Suppressor macrophage treated with lipopolysaccharide for 4 hours (primary cell): ENCODE data around the gene CENPM.

Experiments used
- DNase-seq: peaks from one replicate; pipeline ENCODE4 v3.0.0-alpha.2; 2020

Gene CENPM

DNA sequence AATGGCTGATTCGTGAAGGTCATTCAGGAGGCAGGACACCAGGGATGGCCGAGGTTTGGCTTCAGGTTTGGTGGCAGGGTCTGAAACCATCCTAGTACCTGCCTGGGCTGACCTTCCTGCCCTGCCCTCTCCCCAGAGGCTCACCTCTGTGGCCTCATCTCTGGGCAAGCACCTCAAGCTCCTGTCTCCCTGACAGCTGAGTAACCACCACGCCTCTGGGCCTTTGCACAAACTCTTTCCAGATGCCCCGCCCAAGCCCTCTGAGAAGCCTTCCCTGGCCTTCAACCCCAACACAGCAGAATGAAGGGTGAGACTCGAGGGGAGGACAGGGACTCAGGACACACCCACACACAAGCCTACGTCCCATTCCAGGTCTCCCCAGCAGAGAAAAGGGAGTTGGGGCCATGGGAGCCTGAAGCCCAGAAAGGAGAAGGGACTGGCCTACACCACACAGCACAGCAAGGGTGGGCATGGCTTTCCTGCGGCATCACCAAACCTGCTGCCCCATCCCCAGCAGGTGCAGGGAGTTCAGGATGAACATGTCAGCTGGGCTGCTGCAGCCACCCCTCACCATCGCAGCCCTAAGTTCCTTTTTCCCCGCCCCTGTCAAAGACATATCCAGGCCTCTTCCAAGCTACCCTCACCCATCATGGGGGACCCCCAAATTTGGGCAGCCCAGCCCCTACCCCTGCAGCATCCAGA lies 34.5 kb downstream of the CENPM start:
- DNase-seq, result no peak

DNA sequence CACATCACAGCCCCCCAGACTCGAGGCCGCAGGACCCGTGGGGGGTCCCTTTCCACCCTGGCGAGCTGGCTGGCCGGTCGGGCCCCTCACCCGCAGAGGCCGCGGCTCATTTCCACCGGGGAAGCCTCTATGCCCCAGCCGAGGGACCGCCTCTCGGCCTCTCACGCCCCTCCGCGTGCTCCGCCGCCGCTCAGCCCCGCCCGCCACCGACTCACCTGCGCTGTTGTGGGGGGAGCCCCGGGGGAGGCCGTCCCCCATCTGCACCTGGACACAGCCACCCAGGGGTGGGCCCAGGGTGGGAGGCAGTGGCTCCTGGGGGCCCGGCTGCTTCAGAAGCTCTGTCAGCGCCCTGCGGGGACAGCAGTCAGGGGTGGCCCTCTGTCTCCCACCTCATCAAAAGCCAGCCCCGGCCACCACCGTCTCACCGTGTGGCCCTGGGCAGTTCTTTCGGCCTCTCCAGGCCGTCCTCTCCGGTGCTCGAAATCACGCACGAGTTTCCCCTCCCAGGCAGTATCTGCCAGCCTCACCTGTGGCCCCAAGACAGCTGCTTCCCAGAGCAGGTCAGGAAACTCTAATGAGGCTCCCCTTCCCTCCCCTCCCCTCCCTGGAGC lies 35.8 kb downstream of the CENPM start:
- no peak for DNase-seq

GRCh38 chr22:41910050-41911000 lies 36.6 kb downstream of the CENPM start:
- peak; percentile 32 for DNase-seq

DNA sequence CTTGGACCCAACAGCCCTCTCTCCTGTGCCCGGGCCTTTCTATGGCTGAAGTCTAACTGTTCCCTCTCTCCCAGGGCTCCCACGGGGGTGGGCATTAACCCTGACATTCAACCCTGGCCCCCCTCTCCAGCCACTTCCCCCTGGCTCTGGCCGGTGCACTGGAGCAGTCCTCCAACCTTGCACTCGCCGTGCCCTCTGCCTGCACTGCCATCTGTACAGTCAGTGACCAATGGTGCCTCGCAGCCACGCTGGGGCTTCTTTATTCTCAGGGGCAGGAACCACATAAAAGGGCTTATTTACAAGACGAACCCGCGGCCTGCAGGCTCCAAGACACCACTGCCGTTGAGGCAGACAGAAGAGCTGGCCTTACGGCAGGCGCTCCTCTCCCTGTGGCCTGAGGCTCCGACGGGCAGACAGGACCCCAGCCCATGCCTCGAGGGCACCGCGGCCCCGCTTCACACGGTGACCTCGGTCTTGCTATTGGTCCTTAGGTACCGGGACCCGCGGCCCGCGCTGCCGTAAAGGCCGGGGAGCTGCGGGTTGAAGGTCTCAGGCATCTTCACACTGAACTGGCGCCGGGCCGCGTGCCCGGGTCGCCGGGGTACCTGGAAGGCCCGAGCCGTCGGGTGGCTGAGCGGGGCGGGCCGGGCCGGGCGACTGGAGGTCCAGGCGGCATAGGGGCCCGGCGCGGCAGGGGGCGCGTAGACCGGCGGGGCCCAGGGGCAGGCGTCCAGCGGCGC lies 37.5 kb downstream of the CENPM start:
- no peak for DNase-seq

DNA sequence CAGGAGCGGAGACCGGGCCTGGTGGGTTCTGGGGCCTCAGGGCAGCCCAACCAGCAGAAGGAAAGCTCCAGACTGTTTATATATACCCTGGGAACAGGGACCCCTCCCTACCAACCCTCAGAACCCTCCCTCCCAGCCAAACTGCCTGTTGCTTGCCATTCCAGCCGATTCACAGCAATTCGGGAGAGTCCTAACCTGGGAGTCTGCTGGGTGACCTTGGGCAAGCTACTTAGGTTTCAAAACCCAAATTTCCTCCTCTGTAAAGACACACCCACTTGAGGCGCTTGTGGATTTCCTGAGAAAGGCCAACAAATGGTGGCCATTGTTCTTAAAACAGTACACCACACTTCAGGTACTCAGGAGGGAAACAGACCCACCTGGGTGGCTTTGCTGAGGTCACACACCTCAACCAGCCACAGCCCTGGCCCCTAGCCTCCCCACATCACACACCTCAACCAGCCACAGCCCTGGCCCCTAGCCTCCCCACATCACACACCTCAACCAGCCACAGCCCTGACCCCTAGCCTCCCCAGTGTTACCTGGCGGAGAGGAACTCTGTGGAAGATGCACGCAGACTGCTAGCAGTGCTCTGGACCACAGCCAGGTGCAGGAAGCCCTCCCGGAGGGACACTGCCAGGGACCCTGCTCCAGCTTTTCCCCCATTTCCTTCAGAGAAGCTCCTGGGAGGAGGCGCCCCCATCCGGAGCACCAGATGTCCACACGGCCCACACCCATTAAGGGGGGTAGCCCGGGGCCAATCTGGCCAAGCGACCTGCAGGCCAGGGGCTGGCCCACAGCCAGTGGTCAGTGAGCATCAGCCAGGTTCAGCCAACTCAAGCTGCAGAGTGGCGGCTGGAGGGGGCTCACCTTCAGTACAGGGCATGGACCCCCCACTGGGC lies 38.3 kb downstream of the CENPM start:
- no peak for DNase-seq

DNA sequence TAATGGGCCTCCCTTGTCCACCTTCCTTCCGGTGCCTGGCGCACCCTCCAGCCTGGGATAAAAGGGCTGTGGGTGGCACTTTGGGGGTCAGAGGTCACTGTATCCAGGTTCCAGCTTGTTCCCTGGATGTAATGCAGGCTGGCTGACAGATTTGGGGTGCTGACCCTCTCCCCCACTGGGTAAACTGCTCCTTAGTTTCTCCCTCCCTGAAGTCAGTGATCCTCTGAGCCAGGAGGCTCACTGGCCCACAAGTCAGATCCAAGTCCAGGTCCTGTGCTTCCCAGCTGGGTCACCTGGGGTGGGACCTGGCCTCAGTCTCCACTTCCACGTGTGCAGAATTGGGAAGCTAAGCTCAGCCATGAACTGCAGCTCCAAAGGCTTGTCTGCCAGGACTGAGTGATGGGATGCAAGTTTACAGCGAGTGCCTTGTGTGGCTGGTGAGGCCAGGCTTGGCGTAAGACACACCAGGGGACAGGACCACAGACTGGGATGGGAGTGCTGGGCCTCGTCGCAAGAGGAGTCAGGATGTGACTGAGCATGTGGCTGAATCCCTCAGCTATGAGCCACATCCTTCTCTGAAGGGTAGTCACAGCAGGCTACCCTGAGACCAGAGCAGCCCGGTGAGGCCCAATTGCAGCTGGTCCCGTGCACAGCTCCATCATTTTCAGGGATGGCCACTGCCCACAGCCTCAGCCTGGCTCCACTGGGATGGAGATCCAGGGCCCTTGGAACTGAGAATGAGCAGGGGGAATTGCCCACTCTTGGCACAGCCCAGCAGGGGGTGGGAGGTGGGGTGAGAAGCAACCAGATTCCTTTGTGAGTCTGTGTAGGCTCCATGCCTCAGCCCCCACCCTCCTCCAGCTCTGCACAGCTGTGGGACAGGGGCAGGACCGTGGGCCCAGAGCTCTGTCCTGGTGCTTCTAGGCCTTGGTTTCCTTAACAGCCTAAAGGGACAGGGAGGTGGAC lies 39.2 kb downstream of the CENPM start:
- no peak for DNase-seq

GRCh38 chr22:41906822-41907221 lies 40.1 kb downstream of the CENPM start:
- DNase-seq, result no peak

DNA sequence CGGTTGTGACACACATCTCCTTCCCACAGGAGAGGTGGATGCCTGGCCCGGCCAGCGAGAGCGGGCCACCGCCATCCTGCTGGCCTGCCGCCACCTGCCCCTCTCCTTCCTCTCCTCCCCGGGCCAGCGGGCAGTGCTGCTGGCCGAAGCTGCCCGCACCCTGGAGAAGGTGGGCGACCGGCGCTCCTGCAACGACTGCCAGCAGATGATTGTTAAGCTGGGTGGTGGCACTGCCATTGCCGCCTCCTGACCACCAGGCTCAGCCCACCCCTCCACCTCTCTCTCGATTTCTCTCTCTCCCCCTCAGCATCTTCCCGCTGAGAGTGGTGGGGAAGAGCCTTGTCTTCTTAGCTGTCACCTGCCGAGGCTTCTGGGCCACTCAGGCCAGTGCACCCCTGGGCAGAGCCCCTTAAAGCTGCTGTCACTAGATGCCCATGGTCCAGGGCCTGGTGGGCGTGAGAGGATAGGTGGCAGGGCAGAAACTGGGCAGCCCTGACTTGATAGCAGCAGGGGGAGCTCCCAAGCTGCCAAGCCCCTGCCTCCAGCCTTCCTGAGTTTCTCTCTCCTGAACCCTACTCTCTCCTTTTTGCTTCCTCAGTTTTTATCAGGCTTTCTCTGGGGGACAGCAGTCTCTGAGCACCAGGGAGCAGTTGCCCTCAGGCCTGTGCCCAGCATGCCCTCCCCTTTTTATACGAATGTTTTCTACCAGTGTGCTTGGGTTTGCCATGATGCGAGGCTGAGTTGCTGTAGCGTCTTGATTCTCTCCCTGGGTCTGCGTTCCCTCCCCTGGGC lies 41.3 kb downstream of the CENPM start:
- no peak for DNase-seq

GRCh38 chr22:41904450-41905410 lies 42.2 kb downstream of the CENPM start:
- no peak for DNase-seq

DNA sequence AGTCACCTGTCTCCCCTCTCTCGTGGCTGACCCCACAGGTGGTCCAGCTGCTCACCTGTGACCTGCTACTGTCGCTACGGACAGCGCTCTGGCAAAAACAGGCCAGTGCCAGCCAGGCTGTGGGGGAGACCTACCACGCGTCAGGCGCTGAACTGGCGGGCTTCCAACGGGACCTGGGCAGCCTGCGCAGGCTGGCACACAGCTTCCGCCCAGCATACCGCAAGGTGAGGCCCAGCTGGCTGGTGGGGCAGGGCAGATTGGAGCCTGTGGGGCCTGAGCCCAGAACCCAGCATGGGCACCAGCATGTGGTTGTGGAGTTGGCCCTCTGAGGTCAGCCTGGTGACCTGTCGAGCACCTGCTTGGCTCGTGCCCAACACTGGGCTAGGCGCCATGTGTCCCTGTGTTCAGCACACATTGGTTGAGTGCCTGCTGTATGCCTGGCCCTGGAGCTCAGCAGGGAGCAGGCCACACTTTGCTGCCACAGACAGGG lies 44.0 kb downstream of the CENPM start:
- DNase-seq, result no peak

- no peak for DNase-seq
These were observed 44.9 kb downstream of the CENPM start for GRCh38 chr22:41902016-41902415.

DNA sequence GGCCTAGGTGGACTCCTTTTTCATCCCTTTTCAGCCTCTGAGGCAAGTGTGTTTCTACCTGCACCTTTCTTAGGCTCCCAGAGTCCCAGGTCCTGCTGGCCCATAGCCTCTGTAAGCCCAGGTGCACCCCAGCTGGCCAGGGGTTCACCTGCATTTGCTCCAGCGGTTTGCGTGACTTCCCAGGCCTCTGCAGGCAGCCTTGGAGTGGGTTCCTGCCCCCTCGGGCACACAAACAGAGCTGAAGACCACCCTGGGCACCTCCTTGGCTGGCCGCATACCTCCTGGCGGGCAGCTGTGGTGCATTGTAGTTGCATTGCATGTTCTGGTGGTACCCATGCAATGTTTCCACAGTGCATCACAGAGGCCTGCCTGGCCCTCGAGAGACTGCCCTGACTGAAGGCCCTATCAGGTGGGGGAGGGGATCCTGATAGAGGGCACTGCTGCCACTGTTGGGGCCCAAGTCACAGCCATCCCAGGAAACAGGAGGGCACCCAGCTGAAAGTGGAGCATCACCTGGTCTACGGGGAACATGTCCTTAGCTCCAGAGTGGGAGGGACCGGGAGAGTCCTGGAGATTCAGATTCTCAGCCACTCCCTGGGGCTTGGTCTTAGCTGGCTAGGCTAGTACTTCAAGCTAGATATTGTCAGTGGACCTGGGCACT lies 46.2 kb downstream of the CENPM start:
- DNase-seq, result no peak

DNA sequence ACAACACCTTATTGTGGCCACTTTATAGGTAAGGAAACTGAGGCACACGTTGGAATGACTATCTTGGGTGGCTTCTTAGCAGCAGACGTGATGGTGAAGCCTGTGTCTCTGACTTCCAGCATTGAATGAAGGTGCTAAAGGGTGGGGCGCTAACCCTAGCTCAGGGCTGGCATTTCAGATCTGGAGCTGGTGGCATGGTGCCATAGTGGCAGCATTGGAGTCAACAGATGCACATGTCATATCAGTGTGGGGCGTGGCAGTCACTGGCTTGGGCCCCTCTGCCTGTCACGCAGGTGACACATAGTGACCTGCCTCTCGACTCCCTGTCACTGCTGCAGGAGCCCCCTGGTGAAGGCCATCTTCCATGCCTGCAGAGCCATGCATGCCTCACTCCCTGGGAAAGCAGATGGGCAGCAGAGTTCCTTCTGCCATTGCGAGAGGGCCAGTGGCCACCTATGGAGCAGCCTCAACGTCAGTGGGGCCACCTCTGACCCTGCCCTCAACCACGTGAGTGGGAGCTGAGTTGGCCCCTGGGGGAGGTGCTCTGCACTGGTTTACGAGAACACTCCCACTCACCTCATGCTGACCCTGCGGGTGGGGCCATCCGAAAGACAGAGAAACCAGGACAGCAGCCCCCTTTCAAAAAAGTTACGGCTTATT lies 46.8 kb downstream of the CENPM start:
- DNase-seq, result no peak

DNA sequence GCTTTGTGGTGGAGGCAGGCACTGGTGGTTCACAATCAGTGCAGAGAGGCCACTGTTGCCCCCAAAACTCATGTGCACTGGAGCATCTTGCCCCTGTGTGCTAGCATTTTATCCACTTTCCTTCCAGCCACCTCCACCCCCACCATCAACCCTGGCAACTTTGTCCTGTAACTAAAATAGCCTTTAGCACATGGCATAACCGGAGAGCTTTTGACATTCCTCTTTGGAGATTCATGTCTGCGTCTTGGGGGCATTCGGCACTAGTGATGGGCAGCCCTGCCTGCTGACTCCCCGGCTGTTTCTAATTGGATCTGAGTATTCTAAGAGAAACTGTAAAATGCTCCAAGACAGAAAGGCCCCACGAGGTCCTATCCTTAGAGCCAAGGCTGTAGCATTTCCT lies 47.8 kb downstream of the CENPM start:
- no peak for DNase-seq

DNA sequence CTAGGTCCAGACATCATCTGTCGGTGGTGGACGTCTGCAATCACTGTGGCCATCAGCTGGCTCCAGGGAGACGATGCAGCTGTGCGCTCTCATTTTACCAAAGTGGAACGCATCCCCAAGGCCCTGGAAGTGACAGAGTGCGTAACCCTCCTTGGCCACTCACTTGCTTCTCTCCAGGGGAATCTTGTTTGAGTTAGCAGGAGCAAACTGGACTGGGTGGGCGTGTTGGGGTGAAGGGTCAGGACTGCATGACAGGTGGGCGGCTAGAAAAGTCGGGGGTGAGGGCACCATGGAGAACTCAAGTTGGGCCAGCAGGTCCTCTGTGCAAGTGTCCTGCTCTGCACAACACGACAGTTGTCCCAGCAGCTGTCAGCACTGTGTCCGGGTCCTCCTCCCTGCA lies 48.3 kb downstream of the CENPM start:
- no peak for DNase-seq

DNA sequence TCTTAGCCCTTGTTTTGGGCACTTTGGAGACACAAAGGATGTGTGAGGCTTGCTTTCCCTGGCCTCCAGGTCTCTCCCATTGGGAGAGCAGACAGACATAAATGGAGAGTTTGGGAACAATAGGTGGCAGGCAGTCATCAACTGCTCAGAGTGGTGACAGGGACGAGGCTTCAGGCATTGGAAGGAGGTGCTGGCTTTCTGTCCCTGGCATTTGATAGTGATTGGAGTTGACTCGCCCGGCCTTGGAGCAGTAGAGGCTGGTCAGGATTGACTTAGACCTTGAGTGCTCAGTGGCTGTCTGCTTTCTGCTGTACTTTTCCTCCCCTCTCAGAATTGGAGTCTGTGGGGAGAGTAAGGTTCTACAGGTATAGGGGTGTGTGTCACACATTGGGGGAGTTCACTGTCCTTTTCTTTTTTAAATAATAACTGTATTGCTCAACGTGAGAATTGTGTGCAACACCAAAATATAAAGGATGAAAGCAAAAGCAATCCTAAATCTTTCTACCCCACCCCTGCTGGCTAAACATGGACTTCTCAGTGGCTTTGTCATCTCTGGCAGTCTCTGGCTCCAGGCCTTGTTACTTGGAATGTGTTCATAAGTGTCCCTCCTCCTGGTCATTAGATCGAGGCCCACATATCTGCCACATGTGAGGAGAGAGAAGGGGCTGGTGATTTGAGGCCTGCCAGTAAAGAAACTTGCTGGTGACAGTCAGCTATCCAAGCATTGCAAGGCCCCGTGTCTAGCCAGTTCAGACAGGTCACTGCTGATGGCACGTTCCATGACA lies 53.2 kb downstream of the CENPM start:
- DNase-seq, result no peak
